ENCODE results near the gene CEP83. TPM values are rescaled to one million over a fixed set of nuclear protein-coding genes. Genes with fewer than 3 reads are reported as not detected.

The CEP83 gene
- total and polyA plus RNA-seq, 4 donors, result 19.5 to 25.8 (median 21.9) TPM

GRCh38 chr12:94299846-94300245 is 159.8 kb downstream of the CEP83 start:
- WGBS (ENCODE audit: insufficient coverage), result 91% methylated on average over 1 of the region's 1 CpG
- Histone ChIP-seq H3K36me3 (ENCODE audit: control insufficient read depth, insufficient read depth, low read length) (peaks cover 12% of the 10 kb centered on the region), H3K4me1 (ENCODE audit: control insufficient read depth, insufficient read depth, low read length) (no peaks in the 10 kb centered on the region), H3K27me3 (ENCODE audit: control insufficient read depth, insufficient read depth, low read length) (no peaks in the 10 kb centered on the region), H3K4me3 (ENCODE audit: low read depth, low read length) (no peak overlapping the region), H3K9me3 (ENCODE audit: control insufficient read depth, insufficient read depth, low read length) (no peaks in the 10 kb centered on the region), H3K27ac (ENCODE audit: low read depth, low read length) (no peak overlapping the region)
- no peak for DNase-seq (ENCODE audit: low read depth in 4 of 6, low spot score in 6 of 6)

- no peaks in the 10 kb centered on the region for H3K4me1 ChIP-seq (ENCODE audit: control insufficient read depth, insufficient read depth, low read length)
- no peaks in the 10 kb centered on the region for H3K27me3 ChIP-seq (ENCODE audit: control insufficient read depth, insufficient read depth, low read length)
- WGBS (ENCODE audit: insufficient coverage), result no CpG with 5 or more reads among the region's 2 CpGs
- H3K27ac ChIP-seq (ENCODE audit: low read depth, low read length), result no peak overlapping the region
- H3K4me3 ChIP-seq (ENCODE audit: low read depth, low read length), result no peak overlapping the region
- H3K36me3 ChIP-seq (ENCODE audit: control insufficient read depth, insufficient read depth, low read length), result peaks cover 15% of the 10 kb centered on the region
- no peak for DNase-seq (ENCODE audit: low read depth in 4 of 6, low spot score in 6 of 6)
- no peaks in the 10 kb centered on the region for H3K9me3 ChIP-seq (ENCODE audit: control insufficient read depth, insufficient read depth, low read length)
These were observed 161.7 kb downstream of the CEP83 start for GRCh38 chr12:94297876-94298505.

- Histone ChIP-seq H3K27me3 (ENCODE audit: control insufficient read depth, insufficient read depth, low read length) (no peaks in the 10 kb centered on the region), H3K4me3 (ENCODE audit: low read depth, low read length) (no peak overlapping the region), H3K9me3 (ENCODE audit: control insufficient read depth, insufficient read depth, low read length) (no peaks in the 10 kb centered on the region), H3K27ac (ENCODE audit: low read depth, low read length) (peak overlapping the region; percentile 53), H3K36me3 (ENCODE audit: control insufficient read depth, insufficient read depth, low read length) (peaks cover 15% of the 10 kb centered on the region), H3K4me1 (ENCODE audit: control insufficient read depth, insufficient read depth, low read length) (no peaks in the 10 kb centered on the region)
- peak in 3 of 6 donors; percentile 33 to 68 (median 54) for DNase-seq (ENCODE audit: low read depth in 4 of 6, low spot score in 6 of 6)
- 41% methylated on average over 5 of the region's 6 CpGs for whole genome bisulfite sequencing (ENCODE audit: insufficient coverage)
These were observed 162.5 kb downstream of the CEP83 start for GRCh38 chr12:94297096-94297699.

GRCh38 chr12:94290353-94290752 is 169.3 kb downstream of the CEP83 start:
- Histone ChIP-seq H3K36me3 (ENCODE audit: control insufficient read depth, insufficient read depth, low read length) (peaks cover 12% of the 10 kb centered on the region), H3K4me3 (ENCODE audit: low read depth, low read length) (no peak overlapping the region), H3K9me3 (ENCODE audit: control insufficient read depth, insufficient read depth, low read length) (no peaks in the 10 kb centered on the region), H3K4me1 (ENCODE audit: control insufficient read depth, insufficient read depth, low read length) (peaks cover 24% of the 10 kb centered on the region), H3K27ac (ENCODE audit: low read depth, low read length) (no peak overlapping the region), H3K27me3 (ENCODE audit: control insufficient read depth, insufficient read depth, low read length) (no peaks in the 10 kb centered on the region)
- no CpG with 5 or more reads among the region's 4 CpGs for WGBS (ENCODE audit: insufficient coverage)
- no peak for DNase-seq (ENCODE audit: low read depth in 4 of 6, low spot score in 6 of 6)

GRCh38 chr12:94289461-94290312 is 170.0 kb downstream of the CEP83 start:
- WGBS (ENCODE audit: insufficient coverage), result 13% methylated on average over 6 of the region's 13 CpGs

GRCh38 chr12:94287245-94287628 is 172.4 kb downstream of the CEP83 start:
- Histone ChIP-seq H3K36me3 (ENCODE audit: control insufficient read depth, insufficient read depth, low read length) (peaks cover 11% of the 10 kb centered on the region), H3K27me3 (ENCODE audit: control insufficient read depth, insufficient read depth, low read length) (no peaks in the 10 kb centered on the region), H3K4me1 (ENCODE audit: control insufficient read depth, insufficient read depth, low read length) (peaks cover 29% of the 10 kb centered on the region), H3K9me3 (ENCODE audit: control insufficient read depth, insufficient read depth, low read length) (no peaks in the 10 kb centered on the region), H3K4me3 (ENCODE audit: low read depth, low read length) (no peak overlapping the region), H3K27ac (ENCODE audit: low read depth, low read length) (no peak overlapping the region)
- WGBS (ENCODE audit: insufficient coverage), result 43% methylated on average over 6 of the region's 10 CpGs
- no peak for DNase-seq (ENCODE audit: low read depth in 4 of 6, low spot score in 6 of 6)

More at GRCh38 chr12:94289461-94290312, 170.0 kb downstream of the CEP83 start:
- Histone ChIP-seq H3K27ac (ENCODE audit: low read depth, low read length) (no peak overlapping the region), H3K4me3 (ENCODE audit: low read depth, low read length) (no peak overlapping the region), H3K9me3 (ENCODE audit: control insufficient read depth, insufficient read depth, low read length) (no peaks in the 10 kb centered on the region), H3K27me3 (ENCODE audit: control insufficient read depth, insufficient read depth, low read length) (no peaks in the 10 kb centered on the region), H3K4me1 (ENCODE audit: control insufficient read depth, insufficient read depth, low read length) (peaks cover 29% of the 10 kb centered on the region), H3K36me3 (ENCODE audit: control insufficient read depth, insufficient read depth, low read length) (peaks cover 10% of the 10 kb centered on the region)
- peak in 2 of 6 donors; percentile 59 to 89 for DNase-seq (ENCODE audit: low read depth in 4 of 6, low spot score in 6 of 6)

- peaks cover 29% of the 10 kb centered on the region for H3K4me1 ChIP-seq (ENCODE audit: control insufficient read depth, insufficient read depth, low read length)
- peak in 2 of 6 donors; percentile 59 to 67 for DNase-seq (ENCODE audit: low read depth in 4 of 6, low spot score in 6 of 6)
- H3K4me3 ChIP-seq (ENCODE audit: low read depth, low read length), result no peak overlapping the region
- H3K27me3 ChIP-seq (ENCODE audit: control insufficient read depth, insufficient read depth, low read length), result no peaks in the 10 kb centered on the region
- H3K9me3 ChIP-seq (ENCODE audit: control insufficient read depth, insufficient read depth, low read length), result no peaks in the 10 kb centered on the region
- 0% methylated on average over 1 of the region's 4 CpGs for WGBS (ENCODE audit: insufficient coverage)
- no peak overlapping the region for H3K27ac ChIP-seq (ENCODE audit: low read depth, low read length)
- H3K36me3 ChIP-seq (ENCODE audit: control insufficient read depth, insufficient read depth, low read length), result peaks cover 11% of the 10 kb centered on the region
These were observed 173.0 kb downstream of the CEP83 start for GRCh38 chr12:94286583-94287244.

GRCh38 chr12:94285943-94286582 is 173.6 kb downstream of the CEP83 start:
- 38% methylated on average over 1 of the region's 8 CpGs for WGBS (ENCODE audit: insufficient coverage)
- H3K27ac ChIP-seq (ENCODE audit: low read depth, low read length), result no peak overlapping the region
- H3K36me3 ChIP-seq (ENCODE audit: control insufficient read depth, insufficient read depth, low read length), result peaks cover 9% of the 10 kb centered on the region
- no peaks in the 10 kb centered on the region for H3K27me3 ChIP-seq (ENCODE audit: control insufficient read depth, insufficient read depth, low read length)
- DNase-seq (ENCODE audit: low read depth in 4 of 6, low spot score in 6 of 6), result peak in 1 of 6 donors; percentile 44
- no peak overlapping the region for H3K4me3 ChIP-seq (ENCODE audit: low read depth, low read length)
- peaks cover 29% of the 10 kb centered on the region for H3K4me1 ChIP-seq (ENCODE audit: control insufficient read depth, insufficient read depth, low read length)
- H3K9me3 ChIP-seq (ENCODE audit: control insufficient read depth, insufficient read depth, low read length), result no peaks in the 10 kb centered on the region

GRCh38 chr12:94284859-94285258 is 174.8 kb downstream of the CEP83 start:
- WGBS (ENCODE audit: insufficient coverage), result 89% methylated on average over 2 of the region's 2 CpGs
- H3K36me3 ChIP-seq (ENCODE audit: control insufficient read depth, insufficient read depth, low read length), result peaks cover 8% of the 10 kb centered on the region
- peaks cover 25% of the 10 kb centered on the region for H3K4me1 ChIP-seq (ENCODE audit: control insufficient read depth, insufficient read depth, low read length)
- H3K4me3 ChIP-seq (ENCODE audit: low read depth, low read length), result no peak overlapping the region
- no peaks in the 10 kb centered on the region for H3K9me3 ChIP-seq (ENCODE audit: control insufficient read depth, insufficient read depth, low read length)
- no peak overlapping the region for H3K27ac ChIP-seq (ENCODE audit: low read depth, low read length)
- H3K27me3 ChIP-seq (ENCODE audit: control insufficient read depth, insufficient read depth, low read length), result no peaks in the 10 kb centered on the region
- no peak for DNase-seq (ENCODE audit: low read depth in 4 of 6, low spot score in 6 of 6)
